A673 (cell line): Measurements from ENCODE around the gene CCDC102A. TPM values are rescaled to one million over a fixed set of nuclear protein-coding genes. Genes with fewer than 3 reads are reported as not detected.

Experiments used
- BruUV-seq: library from RNA; stranded (reverse); fragments of 400-500 nt; replicated peaks from 2 replicates; lab custom pipeline; 2021; lab: Mats Ljungman, UMichigan
- CTCF ChIA-PET: fragments of 300-600 bp; sonication (Branson Sonifier 250); formaldehyde crosslinking; loops from one replicate; lab custom pipeline; 2022; ENCODE audit warnings: antibody characterized with exemption; lab: Charles Lee
- POLR2A ChIA-PET: fragments of 300-600 bp; sonication (Branson Sonifier 250); formaldehyde crosslinking; loops from one replicate; lab custom pipeline; 2022; ENCODE audit warnings: antibody characterized with exemption; ENCODE audit not compliant: low non-redundant PET; lab: Charles Lee
- DNase-seq: peaks from one replicate; pipeline ENCODE4 v3.0.0-alpha.2; 2015; ENCODE audit warnings: low spot score
- H3K27ac ChIP-seq: fragments of 200-600 bp; sonication (generic); 2 replicates; pipeline ENCODE4 v1.5.1; 2016; ENCODE audit warnings: mixed run types, low read depth, mild to moderate bottlenecking, mixed read lengths, antibody characterized with exemption, low read length; ENCODE audit not compliant: poor library complexity, severe bottlenecking
- H3K27me3 ChIP-seq: fragments of 200-600 bp; sonication (generic); replicated peaks from 2 replicates; pipeline ENCODE4 v1.6.1; 2017; ENCODE audit warnings: mixed run types, low read depth, mild to moderate bottlenecking, mixed read lengths, antibody characterized with exemption, low read length; ENCODE audit not compliant: insufficient read depth, poor library complexity
- H3K36me3 ChIP-seq: fragments of 200-600 bp; sonication (generic); 2 replicates; pipeline ENCODE4 v1.6.1; 2016; ENCODE audit warnings: mixed run types, mild to moderate bottlenecking, mixed read lengths, antibody characterized with exemption, low read length; ENCODE audit not compliant: insufficient read depth, poor library complexity, severe bottlenecking
- H3K4me1 ChIP-seq: fragments of 200-600 bp; sonication (generic); 2 replicates; pipeline ENCODE4 v1.6.1; 2017; ENCODE audit warnings: mixed run types, mild to moderate bottlenecking, mixed read lengths, antibody characterized with exemption, low read length; ENCODE audit not compliant: insufficient read depth, poor library complexity, severe bottlenecking
- H3K4me3 ChIP-seq: fragments of 200-600 bp; sonication (generic); 2 replicates; pipeline ENCODE4 v1.5.1; 2016; ENCODE audit warnings: low read depth, mixed run types, mild to moderate bottlenecking, mixed read lengths, low read length; ENCODE audit not compliant: poor library complexity, severe bottlenecking
- H3K9me3 ChIP-seq: fragments of 200-600 bp; sonication (generic); 2 replicates; pipeline ENCODE4 v1.6.1; 2016; ENCODE audit warnings: mixed run types, low read depth, mild to moderate bottlenecking, mixed read lengths, antibody characterized with exemption, low read length; ENCODE audit not compliant: poor library complexity, severe bottlenecking
- CTCF ChIP-seq: fragments of 300-800, 200-600 bp; sonication (generic); conservative IDR thresholded peaks from 2 replicates; pipeline ENCODE4 v1.5.1; 2017; ENCODE audit warnings: low read depth, mild to moderate bottlenecking, antibody characterized with exemption, low read length, moderate library complexity, mixed read lengths
- EZH2 ChIP-seq: fragments of 200-600 bp; sonication (generic); IDR thresholded peaks from 2 replicates; pipeline ENCODE4 v1.6.1; 2017; ENCODE audit warnings: borderline replicate concordance, low read depth, mild to moderate bottlenecking, mixed read lengths, antibody characterized with exemption, low read length; ENCODE audit not compliant: poor library complexity, severe bottlenecking
- intact Hi-C: fragments of 100-400 bp; cut with micrococcal nuclease; formaldehyde crosslinking; loops from one replicate; pipeline ENCODE4 v1.10.0; 2022; ENCODE audit not compliant: unreplicated experiment
- total RNA-seq: library from RNA; stranded (reverse); gene quantifications from 2 replicates; pipeline ENCODE4 v1.2.3, GENCODE V29; 2021

CCDC102A gene
- total RNA-seq, 1 experiment from 2014 or later, result 10.3 TPM

- no TSS peak for BruUV-seq
- Histone ChIP-seq H3K4me1 (peaks cover 16% of the 10 kb centered on the region), H3K36me3 (no peaks in the 10 kb centered on the region), H3K9me3 (no peaks in the 10 kb centered on the region), H3K4me3 (no peak overlapping the region), H3K27ac (peak overlapping the region; percentile 57), H3K27me3 (no peaks in the 10 kb centered on the region)
- TF ChIP-seq EZH2 (no peak), CTCF (no peak)
- intact Hi-C loops, result no loop called here
- ChIA-PET CTCF (interaction anchor here (1.3 kb wide), 1 partner anchor 51 kb away, joined by 4 read pairs; the partner anchor contains the start of gene POLR2C), POLR2A (interaction anchor here (1.0 kb wide), 1 partner anchor 92 kb away, joined by 3 read pairs; no protein-coding TSS in a partner anchor)
- DNase-seq, result peak; percentile 73
Measured at GRCh38 chr16:57513371-57514102, 22.8 kb downstream of the CCDC102A start.

- Histone ChIP-seq H3K4me3 (no peak overlapping the region), H3K27me3 (no peaks in the 10 kb centered on the region), H3K27ac (no peak overlapping the region), H3K9me3 (no peaks in the 10 kb centered on the region), H3K36me3 (no peaks in the 10 kb centered on the region), H3K4me1 (peaks cover 16% of the 10 kb centered on the region)
- BruUV-seq, result no TSS peak
- no peak for DNase-seq
- POLR2A ChIA-PET, result no interaction called here
- intact Hi-C loops, result no loop called here
- CTCF ChIA-PET, result no interaction called here
- TF ChIP-seq EZH2, result no peak
- TF ChIP-seq CTCF, result no peak
Measured at GRCh38 chr16:57512296-57513001, 23.9 kb downstream of the CCDC102A start.

- TF ChIP-seq CTCF (no peak), EZH2 (no peak)
- no TSS peak for BruUV-seq
- Histone ChIP-seq H3K27me3 (no peaks in the 10 kb centered on the region), H3K36me3 (no peaks in the 10 kb centered on the region), H3K4me1 (peaks cover 16% of the 10 kb centered on the region), H3K4me3 (no peak overlapping the region), H3K9me3 (no peaks in the 10 kb centered on the region), H3K27ac (no peak overlapping the region)
- CTCF ChIA-PET, result interaction anchor here (1.1 kb wide), 1 partner anchor 9 kb away, joined by 3 read pairs; no protein-coding TSS in a partner anchor
- intact Hi-C loops, result no loop called here
- POLR2A ChIA-PET, result no interaction called here
- no peak for DNase-seq
Measured at GRCh38 chr16:57510016-57510871, 26.1 kb downstream of the CCDC102A start.
